GM19238 (cell line): ENCODE data around the gene ADAM22.

Source experiments
- DNase-seq: peaks from one replicate; pipeline ENCODE4 v3.0.0; 2011; ENCODE audit warnings: low spot score; ENCODE audit not compliant: insufficient read length

The ADAM22 gene

DNA sequence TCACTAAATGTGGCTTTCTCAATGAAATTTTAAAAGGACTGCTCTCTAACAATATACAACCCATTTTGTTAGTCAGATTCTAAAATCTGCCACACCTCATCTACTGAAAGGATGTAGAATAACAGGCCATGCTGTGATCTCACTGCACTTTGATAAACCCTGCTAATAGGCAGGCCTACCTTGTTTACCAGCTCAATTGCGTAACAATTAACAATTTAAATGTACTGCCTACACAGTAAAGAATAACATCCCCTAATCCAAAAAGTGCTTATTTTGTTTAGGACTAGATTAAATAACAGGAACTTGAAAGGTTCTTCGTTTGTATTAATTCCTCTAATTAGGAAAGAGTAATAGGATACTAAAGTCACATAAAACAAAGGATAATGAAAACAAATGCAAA, 281.2 kb downstream of the ADAM22 start:
- DNase-seq = no peak

DNA sequence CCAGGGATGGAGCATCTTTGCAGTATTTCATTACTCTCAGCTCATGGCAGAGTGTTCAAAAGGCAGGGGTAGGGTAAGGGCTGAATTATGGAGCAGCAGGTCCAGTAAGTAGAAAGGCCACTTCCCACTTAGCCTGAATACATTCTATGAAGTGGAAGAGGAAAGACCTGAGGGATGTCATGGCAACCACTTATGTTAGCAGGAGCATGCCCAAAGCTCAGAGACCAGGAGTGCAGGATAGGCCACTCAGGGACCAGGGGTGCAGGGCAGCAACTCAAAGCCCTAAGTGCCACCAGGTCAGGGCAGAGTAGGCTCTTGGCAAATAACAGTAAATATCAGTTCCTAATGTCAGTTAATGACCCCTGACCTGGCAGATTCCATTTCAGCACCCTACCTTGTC, 282.2 kb downstream of the ADAM22 start:
- no peak for DNase-seq

DNA sequence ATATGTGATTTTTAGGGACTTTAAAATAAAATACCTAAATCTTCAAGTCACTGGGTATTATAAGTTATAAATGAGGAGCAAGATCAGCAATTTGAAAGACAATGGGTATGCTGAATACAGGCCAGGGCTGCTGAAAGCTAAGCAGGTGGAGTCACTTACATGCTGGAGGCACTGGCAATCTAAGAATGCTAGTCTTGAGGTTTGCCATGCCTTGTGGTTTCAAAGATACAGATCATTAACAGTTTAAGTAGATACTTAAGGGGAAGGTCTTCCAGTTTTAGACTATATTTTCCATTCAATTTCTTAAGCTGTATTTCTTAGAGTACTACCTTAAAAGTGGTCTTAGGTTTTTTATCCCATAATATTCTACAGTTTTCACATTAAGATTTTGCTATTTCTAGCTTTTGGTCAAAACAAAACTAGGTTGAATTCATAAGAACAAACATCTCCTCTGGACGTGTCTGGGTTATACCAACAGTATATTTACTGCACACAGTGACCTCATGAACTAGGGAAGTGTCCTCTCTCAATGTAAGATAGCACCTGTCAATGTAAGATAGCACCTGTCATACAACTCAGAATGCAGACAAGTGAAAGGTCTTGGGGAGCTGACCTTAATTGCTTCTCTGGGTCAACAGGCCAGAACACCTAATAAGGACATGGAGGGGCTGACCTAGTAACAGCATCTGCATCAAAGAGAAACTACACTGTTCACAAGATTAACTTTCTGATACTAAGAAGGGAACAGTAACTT, 283.8 kb downstream of the ADAM22 start:
- DNase-seq = no peak

DNA sequence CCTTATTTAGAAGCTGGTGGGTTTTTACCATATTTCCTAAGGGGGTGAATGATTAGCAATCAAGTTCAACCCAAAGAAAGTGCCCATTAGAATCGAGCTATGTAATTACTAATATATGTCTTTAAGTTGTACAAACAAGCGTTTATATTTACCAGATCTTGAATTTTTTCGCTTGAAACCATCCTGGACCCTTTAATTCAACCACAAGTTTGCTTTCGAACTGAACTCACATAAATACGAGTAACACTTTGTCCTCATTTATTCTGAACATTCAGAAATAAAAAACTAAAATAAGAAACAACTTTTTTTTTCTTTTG, 284.3 kb downstream of the ADAM22 start:
- no peak for DNase-seq

DNA sequence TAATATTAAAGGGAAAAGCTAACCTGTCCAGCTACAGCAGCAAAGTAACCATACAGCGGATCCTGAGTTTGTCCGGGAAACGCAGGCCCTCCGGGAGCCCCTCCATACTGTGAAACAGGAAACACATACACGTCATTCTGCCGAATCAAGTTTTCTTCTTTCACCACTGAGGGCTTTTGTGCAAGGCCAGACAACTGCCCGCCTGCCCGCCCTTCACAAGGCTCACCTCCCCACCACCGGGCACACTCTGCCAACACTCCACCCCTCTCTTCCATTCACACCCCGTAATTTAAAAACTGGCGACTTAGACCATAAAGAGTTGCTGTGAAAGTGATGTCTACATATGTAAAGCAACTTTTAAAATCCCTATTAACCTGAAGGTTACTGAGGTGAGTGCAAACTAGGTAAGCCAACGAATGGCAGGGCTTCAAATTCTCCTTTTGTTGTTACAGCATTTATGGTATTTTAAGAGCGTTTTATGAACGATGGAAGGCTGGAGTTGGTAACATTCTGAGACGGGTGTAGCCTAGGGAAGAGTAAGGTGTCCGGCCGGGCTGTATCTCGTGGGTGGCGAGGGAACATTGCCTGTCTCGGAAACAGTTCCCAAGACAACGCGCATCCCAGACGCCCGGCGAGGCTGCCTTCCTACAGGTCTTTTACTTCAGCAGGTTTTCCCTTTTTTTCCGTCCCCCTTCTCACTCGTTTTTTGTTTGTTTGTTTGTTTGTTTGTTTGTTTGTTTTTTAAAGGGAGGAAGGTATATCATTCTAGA, 285.0 kb downstream of the ADAM22 start:
- DNase-seq = no peak

DNA sequence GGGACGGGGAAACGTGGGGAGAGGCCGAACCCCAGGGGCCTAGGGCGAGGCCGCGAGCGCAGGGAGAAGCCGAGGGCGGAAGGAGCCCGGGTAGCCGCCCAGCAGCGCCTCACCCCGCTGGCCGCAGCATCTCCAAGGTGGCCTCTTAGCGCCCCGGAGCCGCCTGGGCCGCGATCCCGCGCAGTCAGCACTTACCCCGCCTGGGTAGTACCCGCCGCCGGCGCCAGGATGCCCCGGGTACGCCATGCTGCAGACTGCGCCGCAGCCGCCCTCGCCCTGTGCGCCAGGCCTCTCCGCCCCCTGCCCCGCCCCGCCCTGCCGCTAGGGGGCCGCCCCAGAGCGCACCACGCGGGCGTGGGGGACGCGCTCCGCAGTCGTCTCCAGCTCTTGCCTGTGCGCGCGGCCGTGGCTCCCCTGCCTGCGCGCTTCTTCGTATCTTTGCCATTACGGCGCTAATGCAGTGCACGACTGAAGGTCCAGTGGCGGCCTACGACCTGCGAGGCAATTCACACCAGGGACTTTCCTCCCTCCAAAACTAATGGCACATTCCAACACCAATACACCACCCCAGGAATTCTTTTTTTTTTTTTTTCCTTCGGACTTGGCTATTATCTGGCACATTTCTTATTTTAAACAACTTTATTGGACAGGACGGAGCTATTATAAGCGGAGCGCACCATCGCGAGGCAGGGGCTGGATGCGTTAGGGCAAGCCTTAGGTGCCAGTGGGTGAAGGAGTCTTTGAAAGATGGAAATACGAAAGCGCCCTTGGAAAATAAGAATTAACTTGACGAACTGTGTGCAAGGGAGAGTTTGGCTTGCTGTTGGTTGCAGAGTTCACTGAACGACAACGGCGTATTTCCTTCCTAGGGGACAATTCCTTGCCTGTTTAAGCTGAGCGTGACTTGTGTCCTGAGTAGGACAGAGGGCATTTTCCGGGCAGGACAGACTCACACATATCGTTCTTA, 286.0 kb downstream of the ADAM22 start, which contains the start of gene SRI:
SRI (minus strand) TSS at position 258 of the 967 bp plus-strand sequence; CDS start at position 246, 12 bp downstream.
- DNase-seq = peak; percentile 68

DNA sequence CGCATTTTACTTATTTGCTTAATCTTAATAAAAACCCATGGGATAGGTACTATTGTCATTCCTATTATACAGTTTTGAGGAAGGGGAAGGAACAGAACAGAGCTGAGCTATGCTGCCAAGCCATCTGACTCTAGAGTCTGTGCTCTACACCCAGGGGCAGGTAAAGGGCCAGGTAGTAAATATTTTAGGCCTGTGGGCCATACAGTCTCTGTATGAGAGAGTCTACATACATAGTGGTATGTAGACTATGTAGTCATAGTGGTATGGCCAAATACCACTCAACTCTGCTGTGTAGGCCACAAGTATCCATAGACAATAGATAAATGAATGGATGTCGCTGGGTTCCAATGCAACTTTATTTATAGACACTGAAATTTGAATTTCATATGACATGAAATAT, 289.2 kb downstream of the ADAM22 start:
- DNase-seq = no peak

DNA sequence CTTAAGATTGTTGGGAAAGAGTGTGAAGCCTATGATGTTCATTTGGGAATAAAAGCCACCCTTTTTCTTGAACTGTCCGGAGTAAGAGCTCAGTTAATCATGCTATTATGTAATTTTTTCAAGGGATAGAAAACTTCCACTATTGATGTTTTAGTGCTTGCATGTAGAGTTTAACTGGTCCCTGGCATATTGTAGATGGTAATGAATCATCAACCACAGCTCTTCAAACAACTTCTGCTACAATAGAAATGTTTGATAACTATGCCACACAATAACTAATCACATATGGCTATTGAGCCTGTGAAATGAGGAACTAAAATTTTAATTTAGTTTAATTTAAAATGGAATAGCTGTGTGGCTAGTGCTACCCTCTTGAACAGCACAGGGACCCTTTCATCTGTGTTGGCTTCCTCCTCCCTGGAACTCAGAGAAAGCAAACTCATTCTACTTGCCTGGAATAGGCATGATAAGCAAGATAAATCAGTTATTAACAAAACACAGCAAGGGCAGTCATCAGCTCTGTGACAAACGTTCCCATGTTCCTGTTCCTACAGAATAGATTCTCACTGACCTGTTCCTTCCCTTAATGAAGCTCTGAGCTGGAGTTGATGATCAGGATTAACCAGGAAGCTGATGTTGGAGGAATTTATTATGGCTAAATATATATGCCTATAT, 290.7 kb downstream of the ADAM22 start:
- no peak for DNase-seq

DNA sequence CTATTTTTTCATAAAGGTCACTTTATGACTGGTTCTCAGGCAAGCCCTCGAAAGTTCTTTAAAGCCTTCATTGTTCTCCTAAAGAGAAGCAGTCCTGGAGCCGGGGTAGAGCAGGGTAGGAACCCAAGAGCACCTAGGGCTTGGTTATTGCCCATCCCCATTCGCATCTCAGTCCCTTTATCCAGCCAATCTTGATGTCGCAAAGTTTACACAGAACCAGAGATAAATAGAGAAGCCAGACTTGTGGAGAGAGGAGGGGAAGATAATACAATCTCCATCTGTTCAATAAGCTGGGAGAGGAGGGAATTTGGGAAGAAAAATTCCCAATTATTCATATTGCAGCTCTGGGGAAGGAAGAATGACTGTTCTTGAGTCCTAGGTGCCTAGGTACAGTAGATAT, 292.1 kb downstream of the ADAM22 start:
- no peak for DNase-seq

DNA sequence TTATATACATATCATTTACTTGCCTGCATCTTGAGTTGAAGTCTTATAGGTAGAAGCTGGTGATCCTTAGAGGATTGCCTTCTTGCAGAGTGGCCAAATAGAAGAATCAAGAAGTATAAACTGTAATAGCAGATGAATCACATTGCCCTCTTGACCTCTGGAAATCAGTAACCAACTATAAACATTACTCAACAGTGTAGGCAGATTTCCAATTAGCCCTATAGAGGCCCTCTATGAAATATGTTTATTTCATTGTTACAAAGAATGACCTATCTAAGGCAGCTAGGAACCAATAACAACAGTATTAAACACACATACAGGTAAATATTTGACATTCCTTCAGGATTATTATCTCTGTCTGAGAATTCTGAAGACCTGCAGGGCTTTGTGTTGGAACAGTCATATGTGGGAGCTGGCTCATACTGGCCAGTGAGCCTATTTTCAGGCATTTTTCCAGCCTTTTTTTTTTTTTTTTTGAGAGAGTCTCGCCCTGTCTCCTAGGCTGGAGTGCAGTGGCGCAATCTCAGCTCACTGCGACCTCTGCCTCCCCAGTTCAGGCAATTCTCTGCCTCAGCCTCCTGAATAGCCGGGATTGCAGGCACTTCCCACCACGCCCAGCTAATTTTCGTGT, 292.9 kb downstream of the ADAM22 start:
- no peak for DNase-seq

DNA sequence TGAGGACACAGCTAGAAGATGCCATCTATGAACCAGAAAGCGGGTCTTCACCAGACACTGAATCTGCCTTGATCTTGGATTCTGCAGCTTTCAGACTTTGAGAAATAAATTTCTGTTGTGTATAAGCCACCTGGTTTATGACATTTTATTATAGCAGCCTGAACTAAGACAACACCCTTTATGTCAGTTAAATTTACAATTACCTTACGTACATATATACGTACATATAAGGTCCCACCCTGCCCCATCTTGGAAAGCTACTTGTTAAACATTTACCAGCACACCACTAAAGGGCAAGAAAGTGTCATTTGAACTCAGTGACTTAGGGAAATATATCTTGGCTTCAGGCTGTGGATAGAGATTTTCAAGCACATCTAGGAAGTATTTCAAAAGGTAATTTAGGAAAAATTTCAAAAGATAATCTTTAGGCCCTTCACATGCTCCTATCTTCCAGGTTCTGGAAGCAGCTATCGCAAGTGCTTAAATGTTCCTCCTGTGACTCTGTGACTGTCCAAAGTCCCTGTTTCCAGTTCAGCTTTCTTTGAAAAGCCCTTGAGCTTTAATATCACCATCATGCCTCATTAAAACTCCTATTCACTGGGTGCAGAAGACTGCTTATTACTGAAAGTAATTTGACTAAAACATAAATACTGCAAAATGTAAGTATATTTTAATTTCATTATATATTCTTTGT, 295.4 kb downstream of the ADAM22 start:
- no peak for DNase-seq

DNA sequence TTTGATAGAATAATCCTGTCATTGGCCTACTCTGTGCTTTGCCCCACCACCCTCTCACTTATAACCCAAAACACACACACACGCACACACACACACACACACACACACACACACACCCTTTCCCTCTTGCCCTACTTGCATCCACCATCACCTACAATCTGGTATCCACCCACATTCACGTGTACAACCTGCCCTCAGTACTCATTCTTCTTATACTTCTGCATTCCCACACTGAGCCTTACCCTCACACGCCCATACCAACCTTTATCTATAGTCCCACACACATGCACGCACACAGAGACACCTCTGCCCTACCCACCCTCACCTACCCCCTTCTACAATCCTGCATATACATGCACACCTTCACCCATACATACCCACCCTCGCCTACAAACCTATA, 296.6 kb downstream of the ADAM22 start:
- no peak for DNase-seq

DNA sequence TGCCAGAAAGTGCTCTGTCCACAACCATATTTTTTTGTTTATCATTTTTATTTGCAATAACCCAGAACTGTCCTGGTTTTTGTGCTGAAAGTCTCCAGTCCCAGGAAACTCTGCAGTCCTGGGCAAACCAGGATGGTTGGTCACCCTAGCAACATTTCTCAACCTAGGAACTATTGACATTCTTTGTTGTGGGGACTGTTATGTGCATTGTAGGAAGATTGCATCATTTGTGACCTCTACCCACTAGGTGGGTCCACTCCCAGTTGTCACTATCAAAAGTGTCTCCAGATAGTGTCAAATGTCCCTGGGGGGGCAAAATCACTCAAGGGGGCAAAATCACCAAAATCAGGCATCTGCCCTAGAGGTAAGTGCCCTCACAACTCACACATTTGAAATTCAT, 299.8 kb downstream of the ADAM22 start:
- no peak for DNase-seq

DNA sequence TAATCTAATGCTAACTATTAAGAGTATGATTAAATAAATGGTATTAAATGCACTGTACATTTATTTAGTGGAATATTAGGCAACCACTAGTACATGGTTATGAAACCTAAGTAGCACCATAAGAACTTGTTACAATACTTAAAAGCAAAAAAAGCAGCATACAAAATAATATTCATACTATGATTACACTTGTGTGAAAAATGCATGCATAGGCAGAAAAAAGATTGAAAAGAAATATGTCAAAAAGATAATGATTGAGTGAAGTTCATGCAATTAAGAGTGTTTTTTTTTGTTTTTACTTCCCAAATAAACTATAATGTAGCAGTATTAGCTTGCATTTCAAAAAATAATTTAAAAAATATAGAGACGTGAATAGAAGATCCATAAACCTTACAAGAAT, 305.8 kb downstream of the ADAM22 start:
- no peak for DNase-seq

DNA sequence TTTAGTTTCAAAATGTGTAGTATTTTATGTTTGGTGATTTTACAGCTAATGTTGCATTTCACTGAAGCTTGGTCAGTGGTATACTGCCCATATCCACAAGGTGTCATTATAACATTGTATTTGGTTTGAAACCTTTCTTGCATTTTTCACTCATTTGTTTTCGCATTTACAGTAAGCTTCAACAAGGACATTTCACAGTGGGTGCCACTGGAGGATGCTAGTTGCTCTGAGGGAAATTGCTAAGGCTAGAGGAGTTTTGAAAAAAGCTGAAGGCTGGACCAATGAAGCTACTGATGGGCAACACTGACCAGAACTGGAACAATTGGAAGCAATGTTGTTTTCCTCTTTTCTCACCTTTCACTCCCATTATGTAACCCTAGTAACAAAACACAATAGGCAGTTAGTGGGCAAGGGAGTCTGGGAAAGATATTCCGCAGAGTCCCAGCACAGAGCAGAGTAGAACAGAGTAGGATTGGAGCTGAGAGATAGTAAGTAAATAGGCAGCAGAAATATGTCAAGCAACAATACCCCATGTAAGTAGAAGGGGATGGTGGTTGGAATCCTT, 309.4 kb downstream of the ADAM22 start:
- DNase-seq = no peak

DNA sequence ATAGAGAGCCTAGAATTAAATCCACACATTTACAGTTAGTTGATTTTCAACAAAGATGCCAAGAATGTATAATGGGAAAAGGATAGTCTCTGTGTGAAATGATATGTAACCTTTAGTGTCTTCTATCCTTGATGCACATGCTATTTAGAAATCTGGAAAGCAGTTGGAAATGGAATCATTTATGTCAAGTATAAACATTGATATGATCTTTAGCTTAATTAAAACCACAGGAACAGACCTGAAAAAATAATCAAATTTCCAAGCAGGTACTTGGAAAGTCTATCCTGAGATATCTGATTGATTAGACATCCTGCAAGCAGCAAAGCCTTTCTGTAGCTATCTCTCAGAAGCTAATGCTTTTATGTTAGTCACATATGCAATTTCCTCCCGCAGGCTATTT, 310.2 kb downstream of the ADAM22 start:
- DNase-seq = no peak
